Karpas-422 (cell line): ENCODE data around the gene HES4. TPM values are rescaled to one million over a fixed set of nuclear protein-coding genes. Genes with fewer than 3 reads are reported as not detected.

ENCODE experiments used
- DNase-seq: peaks from one replicate; pipeline ENCODE4 v3.0.0-alpha.2; 2015
- H2AFZ ChIP-seq: fragments of 200-600 bp; sonication (generic); 2 replicates; pipeline ENCODE4 v1.6.1; 2014; ENCODE audit warnings: antibody characterized with exemption, low read length, mixed read lengths
- H3K27ac ChIP-seq: fragments of 200-600 bp; sonication (generic); 2 replicates; pipeline ENCODE4 v1.5.1; 2014; ENCODE audit warnings: mild to moderate bottlenecking, low read length, moderate library complexity
- H3K27me3 ChIP-seq: fragments of 200-600 bp; sonication (generic); 2 replicates; pipeline ENCODE4 v1.6.1; 2014; ENCODE audit warnings: low read length, mixed read lengths
- H3K36me3 ChIP-seq: fragments of 200-600 bp; sonication (generic); 2 replicates; pipeline ENCODE4 v1.6.1; 2014; ENCODE audit warnings: low read length, mixed read lengths; ENCODE audit not compliant: insufficient read depth
- H3K4me1 ChIP-seq: fragments of 200-600 bp; sonication (generic); 2 replicates; pipeline ENCODE4 v1.6.1; 2014; ENCODE audit warnings: mild to moderate bottlenecking, low read length, mixed read lengths
- H3K4me2 ChIP-seq: fragments of 200-600 bp; sonication (generic); 2 replicates; pipeline ENCODE4 v1.6.1; 2014; ENCODE audit warnings: low read length, low read depth, mild to moderate bottlenecking; ENCODE audit not compliant: poor library complexity, severe bottlenecking
- H3K4me3 ChIP-seq: fragments of 200-600 bp; sonication (generic); 2 replicates; pipeline ENCODE4 v1.5.1; 2014; ENCODE audit warnings: mild to moderate bottlenecking, antibody characterized with exemption, low read length, mixed read lengths
- H3K79me2 ChIP-seq: fragments of 200-600 bp; sonication (generic); 2 replicates; pipeline ENCODE4 v1.6.1; 2014; ENCODE audit warnings: mild to moderate bottlenecking, low read length, mixed read lengths
- H3K9ac ChIP-seq: fragments of 200-600 bp; sonication (generic); 2 replicates; pipeline ENCODE4 v1.6.0; 2014; ENCODE audit warnings: low read length
- H3K9me2 ChIP-seq: fragments of 200-600 bp; sonication (generic), shearing (Covaris generic); replicated peaks from 2 replicates; pipeline ENCODE4 v1.6.0; 2014; ENCODE audit warnings: mild to moderate bottlenecking, low read length, moderate library complexity; ENCODE audit not compliant: insufficient read depth
- H3K9me3 ChIP-seq: fragments of 300-700, 200-600 bp; sonication (generic); 2 replicates; pipeline ENCODE4 v1.6.1; 2014; ENCODE audit warnings: low read length, mixed read lengths
- H4K20me1 ChIP-seq: fragments of 200-600 bp; sonication (generic); 2 replicates; pipeline ENCODE4 v1.6.1; 2014; ENCODE audit warnings: mild to moderate bottlenecking, antibody characterized with exemption, low read length, low read depth; ENCODE audit not compliant: insufficient read depth
- small RNA-seq: library from RNA; depleted of rRNA; stranded (forward); fragments of <200 nt; gene quantifications from one replicate; pipeline ENCODE3, GENCODE V24; 2014
- total RNA-seq: library from RNA; depleted of rRNA; stranded (reverse); fragments of >200 nt; shearing (Covaris generic); gene quantifications from 2 replicates; pipeline ENCODE4 v1.2.3, GENCODE V29; 2014; ENCODE audit warnings: low replicate concordance; rRNA removed

HES4 gene
- total RNA-seq, 1 experiment from 2014 or later: not detected

- H3K9ac ChIP-seq: no peak overlapping the region
- H3K9me2 ChIP-seq: no peaks in the 10 kb centered on the region
- no peak for DNase-seq
- no peaks in the 10 kb centered on the region for H3K27me3 ChIP-seq
- no peak overlapping the region for H3K4me3 ChIP-seq
- peaks cover 27% of the 10 kb centered on the region; the same call in 1 of the 2 replicates for H4K20me1 ChIP-seq
- H2AFZ ChIP-seq: no peak overlapping the region
- peaks cover 8% of the 10 kb centered on the region for H3K79me2 ChIP-seq
- H3K4me2 ChIP-seq: no peak overlapping the region
- no peak overlapping the region for H3K27ac ChIP-seq
- peaks cover 4% of the 10 kb centered on the region for H3K4me1 ChIP-seq
- peaks cover 13% of the 10 kb centered on the region; the same call in 1 of the 2 replicates for H3K36me3 ChIP-seq
- H3K9me3 ChIP-seq: no peaks in the 10 kb centered on the region
Measured at GRCh38 chr1:952603-953002, 47.3 kb downstream of the HES4 start.

- Histone ChIP-seq H3K9ac (no peak overlapping the region), H3K79me2 (peaks cover 4% of the 10 kb centered on the region), H2AFZ (no peak overlapping the region), H3K4me2 (no peak overlapping the region), H3K9me3 (no peaks in the 10 kb centered on the region), H3K4me1 (no peaks in the 10 kb centered on the region), H3K27me3 (no peaks in the 10 kb centered on the region), H3K27ac (no peak overlapping the region), H4K20me1 (0 out of 2 replicates have a peak, but pooled peaks cover 26% of the 10 kb centered on the region), H3K36me3 (peaks cover 13% of the 10 kb centered on the region; the same call in 1 of the 2 replicates), H3K9me2 (no peaks in the 10 kb centered on the region), H3K4me3 (no peak overlapping the region)
- DNase-seq: no peak
Measured at GRCh38 chr1:952201-952600, 47.7 kb downstream of the HES4 start.

GRCh38 chr1:951364-951763, 48.5 kb downstream of the HES4 start:
- Histone ChIP-seq H3K79me2 (no peaks in the 10 kb centered on the region), H3K9me3 (no peaks in the 10 kb centered on the region), H2AFZ (no peak overlapping the region), H3K36me3 (peaks cover 13% of the 10 kb centered on the region; the same call in 1 of the 2 replicates), H3K27me3 (no peaks in the 10 kb centered on the region), H3K4me1 (no peaks in the 10 kb centered on the region), H3K9me2 (no peaks in the 10 kb centered on the region), H3K27ac (no peak overlapping the region), H3K4me3 (no peak overlapping the region), H3K9ac (no peak overlapping the region), H3K4me2 (no peak overlapping the region), H4K20me1 (0 out of 2 replicates have a peak, but pooled peaks cover 23% of the 10 kb centered on the region)
- DNase-seq: no peak

- H3K4me2 ChIP-seq: no peak overlapping the region
- H3K9me2 ChIP-seq: no peaks in the 10 kb centered on the region
- no peaks in the 10 kb centered on the region for H3K27me3 ChIP-seq
- H4K20me1 ChIP-seq: peaks cover 24% of the 10 kb centered on the region; the same call in 1 of the 2 replicates
- H3K27ac ChIP-seq: no peak overlapping the region
- H3K9ac ChIP-seq: no peak overlapping the region
- no peak for DNase-seq
- H3K79me2 ChIP-seq: no peaks in the 10 kb centered on the region
- H3K4me3 ChIP-seq: no peak overlapping the region
- H2AFZ ChIP-seq: no peak overlapping the region
- H3K9me3 ChIP-seq: no peaks in the 10 kb centered on the region
- H3K4me1 ChIP-seq: no peaks in the 10 kb centered on the region
- peaks cover 13% of the 10 kb centered on the region; the same call in 1 of the 2 replicates for H3K36me3 ChIP-seq
Measured at GRCh38 chr1:950881-951280, 49.0 kb downstream of the HES4 start.

GRCh38 chr1:950268-950667, 49.6 kb downstream of the HES4 start:
- Histone ChIP-seq H3K79me2 (no peaks in the 10 kb centered on the region), H3K4me2 (no peak overlapping the region), H3K27me3 (no peaks in the 10 kb centered on the region), H4K20me1 (peaks cover 27% of the 10 kb centered on the region; the same call in 1 of the 2 replicates), H2AFZ (no peak overlapping the region), H3K27ac (no peak overlapping the region), H3K9ac (no peak overlapping the region), H3K9me3 (no peaks in the 10 kb centered on the region), H3K36me3 (peaks cover 13% of the 10 kb centered on the region; the same call in 1 of the 2 replicates), H3K4me1 (no peaks in the 10 kb centered on the region), H3K9me2 (no peaks in the 10 kb centered on the region), H3K4me3 (no peak overlapping the region)
- DNase-seq: no peak

Small RNA genes within 50 kb of the gene (small RNA-seq; reads per million reads assigned to genes)
- not detected for gene AL645608.3

Other genes starting within 250 kb of the HES4 start
- not detected in 2 replicates for gene SAMD11, start 76.2 kb downstream of the HES4 start, total RNA-seq
- gene NOC2L, start 40.8 kb downstream of the HES4 start, total RNA-seq: 32.5 and 63.5 TPM in 2 replicates
- 13.9 and 21.2 TPM in 2 replicates for gene KLHL17, start 39.5 kb downstream of the HES4 start, total RNA-seq
- gene PLEKHN1, start 33.6 kb downstream of the HES4 start, total RNA-seq: 0.72 TPM in 1 of 2 replicates, not detected in the other
- not detected in 2 replicates for gene PERM1, start 18.0 kb downstream of the HES4 start, total RNA-seq
- gene ISG15, start 13.4 kb upstream of the HES4 start, total RNA-seq: 102 and 127 TPM in 2 replicates
- gene AGRN, start 20.0 kb upstream of the HES4 start, total RNA-seq: 2.4 and 8.4 TPM in 2 replicates
- not detected in 2 replicates for gene RNF223, start 74.2 kb upstream of the HES4 start, total RNA-seq
- 10.2 and 10.4 TPM in 2 replicates for gene C1orf159, start 116.0 kb upstream of the HES4 start, total RNA-seq
- gene TTLL10, start 173.8 kb upstream of the HES4 start, total RNA-seq: 0.18 TPM in 1 of 2 replicates, not detected in the other
- 0.30 and 0.90 TPM in 2 replicates for gene TNFRSF18, start 206.5 kb upstream of the HES4 start, total RNA-seq
- gene TNFRSF4, start 214.1 kb upstream of the HES4 start, total RNA-seq: not detected in 2 replicates
- 25.6 and 42.0 TPM in 2 replicates for gene SDF4, start 231.9 kb upstream of the HES4 start, total RNA-seq
- 8.6 and 17.7 TPM in 2 replicates for gene B3GALT6, start 232.1 kb upstream of the HES4 start, total RNA-seq
- 2.2 and 2.5 TPM in 2 replicates for gene C1QTNF12, start 246.6 kb upstream of the HES4 start, total RNA-seq